Measurements from ENCODE around the gene SLC6A4.
"Not testable (repeated sequence)": the region's sequence is repeated elsewhere in the genome, so short reads cannot be mapped to it uniquely, and the experiment has no call there.

SLC6A4 gene

DNA sequence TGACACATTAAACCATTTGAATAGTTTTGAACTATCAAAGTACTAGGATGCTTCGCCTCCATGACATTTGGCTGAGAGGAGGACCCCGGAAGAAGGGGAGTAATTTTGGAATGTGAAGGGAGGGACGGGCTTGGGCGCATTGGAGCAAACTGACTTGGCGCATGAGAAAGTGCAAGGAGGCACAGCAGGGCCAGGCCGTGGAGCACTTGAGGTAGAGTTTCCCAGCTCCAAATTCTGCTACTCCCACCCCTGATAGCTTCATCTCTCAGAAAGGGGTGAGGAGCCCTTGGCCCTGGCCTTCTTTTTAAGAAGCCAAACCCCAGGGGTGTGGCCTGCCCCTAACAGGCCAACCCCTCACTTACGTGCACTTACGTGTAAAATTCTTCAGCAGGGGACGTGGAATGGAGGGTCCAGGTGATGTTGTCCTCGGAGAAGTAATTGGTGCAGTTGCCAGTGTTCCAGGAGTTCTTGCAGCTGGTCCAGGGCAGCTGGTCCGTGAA lies 17.7 kb downstream of the SLC6A4 start:
- no peak for DNase-seq

DNA sequence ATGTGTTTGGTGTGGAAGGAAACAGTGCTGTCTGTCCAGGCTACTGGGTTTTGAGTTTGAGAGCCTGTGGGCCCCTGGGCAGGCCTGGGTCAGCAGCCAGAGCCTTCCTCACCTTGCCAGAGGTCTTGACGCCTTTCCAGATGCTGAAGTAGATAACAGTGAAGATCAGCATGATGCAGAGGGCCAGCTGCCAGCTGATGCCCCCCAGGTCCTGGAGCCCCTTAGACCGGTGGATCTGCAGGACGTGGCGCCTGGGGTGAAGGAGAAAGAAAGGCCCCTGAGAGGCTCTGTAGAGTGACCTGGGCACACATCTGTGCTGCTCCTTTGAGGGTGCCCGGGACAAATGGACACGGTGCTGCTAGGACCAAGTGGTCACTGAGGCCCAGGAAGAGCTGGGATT lies 18.4 kb downstream of the SLC6A4 start:
- DNase-seq = no peak

DNA sequence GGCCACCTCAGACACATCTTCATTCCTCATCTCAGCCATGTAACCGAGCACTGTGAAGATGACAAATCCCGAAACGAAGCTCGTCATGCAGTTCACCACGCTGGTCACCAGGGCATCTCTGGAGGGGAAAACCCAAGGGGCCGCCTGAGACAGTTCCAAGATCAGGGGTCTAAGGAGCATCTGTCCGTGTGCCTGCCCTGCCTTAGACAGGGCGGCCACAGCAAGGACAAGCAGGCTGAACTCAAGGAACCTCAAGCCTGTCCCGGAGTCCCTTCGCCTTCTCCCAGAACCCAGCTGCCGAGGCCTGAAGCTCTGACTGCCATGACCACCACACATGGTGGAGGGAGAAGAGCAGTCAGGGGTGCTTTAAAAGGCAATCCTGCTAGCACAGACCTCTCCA lies 22.7 kb downstream of the SLC6A4 start:
- no peak for DNase-seq

DNA sequence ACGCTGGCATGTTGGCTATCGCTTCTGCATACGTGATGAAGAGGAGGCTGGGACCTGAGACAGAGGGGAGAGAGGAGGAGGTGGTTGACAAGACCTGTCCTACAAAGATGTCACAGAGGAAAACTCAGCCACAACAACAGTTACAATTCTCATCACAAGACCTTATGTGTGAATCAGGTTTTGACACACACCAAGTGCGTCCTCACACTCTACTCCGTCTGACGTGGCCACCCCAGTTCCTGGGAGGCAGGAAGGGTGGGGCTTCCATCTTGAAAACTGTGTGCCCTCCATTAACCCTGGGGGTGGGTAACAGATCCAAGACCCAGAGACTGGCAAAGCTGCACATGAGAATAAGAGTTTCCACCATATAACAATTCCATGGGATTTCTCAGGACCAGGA lies 24.1 kb downstream of the SLC6A4 start:
- no peak for DNase-seq

DNA sequence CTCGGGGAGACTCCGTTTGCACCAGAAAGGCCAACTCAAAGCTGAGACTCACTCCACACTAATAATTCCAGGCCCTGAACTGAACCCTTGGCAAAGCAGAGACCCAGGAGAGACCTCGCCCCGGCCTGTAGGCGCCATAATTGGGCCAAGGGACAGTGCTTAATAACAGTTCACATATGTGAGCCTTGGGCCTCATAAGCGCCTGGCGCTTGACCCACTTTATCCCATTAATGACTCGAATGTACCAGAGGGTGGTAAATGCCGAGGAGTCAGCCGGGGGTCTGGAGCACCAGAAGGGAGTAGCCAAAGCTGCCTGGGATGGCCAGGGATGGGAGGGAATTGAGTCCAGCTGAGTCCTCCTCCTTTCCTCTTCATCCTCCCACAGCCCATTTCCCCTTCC lies 24.6 kb downstream of the SLC6A4 start:
- DNase-seq = no peak

DNA sequence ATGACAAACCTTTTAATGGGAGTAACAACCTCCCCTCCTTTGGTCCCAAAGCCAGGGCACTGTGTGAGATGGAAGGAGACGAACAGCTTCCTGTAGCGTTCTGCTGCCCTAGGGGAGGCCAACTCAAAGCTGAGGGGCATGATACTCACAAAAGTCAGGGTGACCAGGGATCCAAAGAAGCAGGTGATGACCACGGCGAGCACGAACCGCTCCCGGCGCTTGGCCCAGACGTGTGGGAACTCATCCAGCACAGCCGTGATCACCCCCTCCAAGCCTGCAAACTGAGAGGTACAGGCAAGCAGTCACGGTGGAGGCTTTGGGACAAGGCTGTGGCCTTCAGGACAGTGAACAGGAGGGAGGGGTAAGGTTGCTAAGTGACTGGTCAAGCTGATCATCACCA lies 25.1 kb downstream of the SLC6A4 start:
- DNase-seq = no peak

DNA sequence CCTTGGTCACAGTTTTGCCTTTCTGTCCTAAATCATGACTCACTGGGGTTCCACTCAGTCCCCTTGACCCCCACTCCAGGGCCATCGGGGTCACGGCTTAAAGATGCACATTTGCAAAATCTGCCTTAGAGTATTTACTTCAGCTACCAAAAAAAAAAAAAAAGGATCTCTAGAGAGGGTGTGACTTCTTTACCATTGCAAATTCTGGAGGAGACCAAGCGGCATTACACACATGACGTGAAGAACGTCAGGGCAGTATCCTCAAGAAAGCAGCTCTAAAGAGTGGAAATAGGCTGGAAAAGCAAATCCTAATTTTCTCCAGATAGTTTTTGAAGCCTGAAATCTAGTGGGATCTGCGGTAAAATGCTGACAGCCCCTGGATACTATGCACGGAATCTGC lies 25.6 kb downstream of the SLC6A4 start:
- no peak for DNase-seq

DNA sequence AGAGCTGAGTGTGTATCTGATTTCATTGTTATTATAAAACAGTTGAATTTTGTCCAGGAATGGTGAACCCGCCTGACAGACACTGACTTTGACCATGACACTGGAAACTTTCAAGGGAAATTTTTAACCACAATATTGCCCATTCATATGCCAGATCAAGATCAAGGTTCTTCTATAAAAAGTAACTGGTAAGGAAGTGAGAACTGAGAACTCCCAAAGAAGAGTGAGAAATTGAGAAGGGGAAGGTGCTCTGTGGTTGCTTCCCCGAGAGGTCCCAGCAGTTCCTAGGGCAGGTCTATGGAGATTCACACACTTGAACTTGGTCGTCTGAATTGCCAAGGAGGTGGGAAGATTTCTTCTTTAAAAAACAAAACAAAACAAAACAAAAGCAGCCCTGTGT lies 27.3 kb downstream of the SLC6A4 start:
- DNase-seq = no peak

DNA sequence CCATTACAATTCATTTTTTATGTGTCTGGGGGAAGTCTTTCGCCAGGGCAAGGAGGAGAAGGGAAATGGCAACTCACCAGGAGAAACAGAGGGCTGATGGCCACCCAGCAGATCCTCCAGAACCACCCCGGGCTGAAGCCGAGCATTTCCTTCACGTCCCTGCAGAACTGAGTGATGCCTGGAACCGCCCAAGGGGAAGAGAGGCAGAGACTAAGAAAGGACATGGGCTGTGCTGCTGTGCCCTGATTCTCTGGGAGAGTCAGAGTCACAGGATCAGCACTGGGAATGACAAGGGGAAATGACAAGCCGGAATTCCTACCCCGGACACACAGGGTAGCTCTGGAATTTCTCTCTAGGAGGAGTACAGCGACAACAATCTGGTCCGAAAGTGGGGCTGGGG lies 27.8 kb downstream of the SLC6A4 start:
- no peak for DNase-seq

DNA sequence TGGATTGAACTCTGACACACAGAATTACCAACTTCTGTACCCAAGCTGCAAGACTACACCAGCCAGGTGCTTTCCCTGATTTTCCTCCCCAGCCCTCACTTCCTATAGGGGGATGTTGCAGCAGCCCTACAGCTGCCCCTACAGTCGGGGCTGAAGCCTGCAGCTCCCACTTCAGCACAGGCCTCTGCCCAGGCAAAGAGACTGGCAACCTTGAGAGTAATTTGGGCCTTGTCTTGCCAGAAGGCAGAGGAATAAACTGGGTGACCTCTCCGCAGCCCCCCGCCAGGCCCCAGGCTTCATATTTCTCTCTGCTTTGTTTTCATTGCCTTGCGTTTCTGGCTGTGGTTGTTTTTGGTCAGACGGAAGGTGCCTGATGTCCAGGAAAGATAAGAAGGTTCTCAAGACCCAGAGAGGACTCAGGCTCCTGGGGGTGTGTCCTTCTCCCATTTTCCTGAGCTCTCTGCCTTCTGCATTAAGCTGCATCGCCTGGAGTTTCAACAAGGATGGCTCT lies 32.0 kb downstream of the SLC6A4 start:
- no peak for DNase-seq

DNA sequence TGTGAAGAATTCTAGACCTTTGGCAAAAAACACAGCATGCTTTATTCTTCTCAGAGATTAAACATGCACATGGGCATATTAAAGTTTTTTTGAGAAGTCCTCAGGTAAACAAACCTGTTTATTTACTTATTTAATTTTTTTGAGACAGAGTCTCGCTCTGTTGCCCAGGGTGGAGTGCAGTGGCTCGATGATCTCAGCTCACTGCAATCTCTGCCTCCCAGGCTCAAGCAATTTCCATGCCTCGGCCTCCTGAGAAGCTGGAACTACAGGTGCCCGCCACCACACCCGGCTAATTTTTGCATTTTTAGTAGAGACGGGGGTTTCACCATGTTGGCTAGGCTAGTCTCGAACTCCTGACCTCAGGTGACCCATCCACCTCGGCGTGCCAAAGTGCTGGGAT lies 34.8 kb downstream of the SLC6A4 start:
- not testable (repeated sequence) for DNase-seq

DNA sequence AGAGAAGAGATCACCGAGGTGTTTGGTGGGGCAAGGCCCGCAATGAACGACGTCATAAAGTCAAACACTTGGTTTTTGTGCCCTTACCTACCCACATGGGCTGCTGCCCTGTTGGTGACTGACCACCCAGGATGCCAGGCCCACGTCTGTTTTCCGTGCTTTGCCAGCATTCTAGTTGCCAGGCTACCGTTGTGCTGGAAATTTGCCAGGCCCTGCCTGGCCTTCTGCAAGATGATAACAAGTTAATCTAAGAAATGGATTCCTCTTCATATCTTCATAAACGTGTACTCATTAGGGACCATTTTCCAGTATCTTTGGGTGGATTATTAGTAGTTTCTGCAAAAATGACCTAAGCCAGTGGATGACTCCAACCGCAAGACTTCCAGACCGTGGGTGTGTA lies 35.4 kb downstream of the SLC6A4 start:
- no peak for DNase-seq

DNA sequence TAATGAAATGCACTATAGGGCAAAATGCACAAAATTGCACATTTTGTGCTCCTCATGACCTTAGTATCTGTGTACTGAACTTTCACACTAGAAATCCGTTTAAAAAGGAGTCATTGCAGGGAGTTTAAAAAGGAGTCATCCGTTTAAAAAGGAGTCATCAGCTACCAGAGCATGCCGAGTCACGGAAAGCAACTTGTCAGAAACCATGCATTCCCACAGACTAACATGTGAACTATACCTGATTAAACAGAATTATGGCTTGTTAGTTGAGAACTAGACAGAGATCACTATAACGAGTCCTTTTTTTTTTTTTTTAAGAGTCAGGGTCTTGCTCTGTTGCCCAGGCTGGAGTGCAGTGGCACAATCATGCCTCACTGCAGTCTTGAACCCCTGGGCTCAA lies 35.9 kb downstream of the SLC6A4 start:
- no peak for DNase-seq

DNA sequence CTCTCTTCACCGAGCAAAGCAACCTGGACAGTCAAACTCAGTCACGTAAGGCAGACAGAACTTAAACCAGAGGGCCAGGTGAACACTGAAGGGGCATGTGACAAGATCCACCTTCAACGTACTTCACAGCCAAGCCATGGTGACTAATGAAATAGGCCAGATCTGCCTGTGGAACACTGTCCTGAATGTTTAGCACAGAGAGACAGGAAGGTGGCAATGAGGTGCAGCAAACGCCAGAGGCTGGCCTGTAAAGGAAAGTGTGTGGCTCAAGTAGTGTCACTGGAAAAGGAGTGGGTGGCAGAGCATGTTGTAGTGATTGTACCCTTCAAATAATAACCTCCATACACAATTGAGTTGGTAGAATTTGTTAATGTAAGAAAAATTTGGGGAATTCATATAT lies 38.1 kb downstream of the SLC6A4 start:
- no peak for DNase-seq

DNA sequence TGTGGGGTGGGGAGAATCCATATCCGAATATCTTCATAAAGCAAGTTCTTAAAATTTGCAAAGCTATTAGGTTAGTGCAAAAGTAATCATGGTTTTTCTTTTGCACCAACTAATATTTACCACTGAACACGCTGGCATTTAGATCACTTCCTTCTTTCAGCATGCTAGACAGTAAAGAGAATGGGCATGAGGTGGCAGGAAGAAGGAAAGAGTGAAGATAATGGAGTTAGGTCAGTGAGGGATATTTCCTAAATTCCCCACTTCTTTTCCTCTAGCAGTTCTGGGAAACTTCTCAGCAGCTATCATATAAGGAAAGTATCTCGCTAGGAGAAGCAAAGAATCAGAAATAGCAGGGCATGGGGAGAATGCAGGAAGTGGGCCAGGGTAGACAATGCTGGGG lies 39.0 kb downstream of the SLC6A4 start:
- DNase-seq = no peak

DNA sequence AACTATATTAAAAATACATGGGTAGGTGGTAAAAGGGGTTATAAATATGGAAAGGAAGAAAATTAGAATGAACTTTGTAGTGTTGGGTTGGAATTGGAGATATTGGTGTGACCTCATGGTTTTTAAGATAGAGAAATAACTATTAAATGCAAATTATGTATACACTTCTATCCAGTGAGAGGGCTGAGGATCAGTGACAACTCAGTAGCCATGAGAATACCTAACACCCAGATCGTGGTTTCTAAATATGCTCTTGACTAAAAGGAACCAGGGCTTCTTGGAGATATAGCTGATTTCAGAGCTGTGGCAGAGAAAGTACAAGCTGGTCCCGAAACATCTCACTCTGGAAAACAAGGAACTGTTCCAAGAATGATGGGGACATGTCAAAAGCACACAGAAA lies 44.4 kb downstream of the SLC6A4 start:
- DNase-seq = no peak

DNA sequence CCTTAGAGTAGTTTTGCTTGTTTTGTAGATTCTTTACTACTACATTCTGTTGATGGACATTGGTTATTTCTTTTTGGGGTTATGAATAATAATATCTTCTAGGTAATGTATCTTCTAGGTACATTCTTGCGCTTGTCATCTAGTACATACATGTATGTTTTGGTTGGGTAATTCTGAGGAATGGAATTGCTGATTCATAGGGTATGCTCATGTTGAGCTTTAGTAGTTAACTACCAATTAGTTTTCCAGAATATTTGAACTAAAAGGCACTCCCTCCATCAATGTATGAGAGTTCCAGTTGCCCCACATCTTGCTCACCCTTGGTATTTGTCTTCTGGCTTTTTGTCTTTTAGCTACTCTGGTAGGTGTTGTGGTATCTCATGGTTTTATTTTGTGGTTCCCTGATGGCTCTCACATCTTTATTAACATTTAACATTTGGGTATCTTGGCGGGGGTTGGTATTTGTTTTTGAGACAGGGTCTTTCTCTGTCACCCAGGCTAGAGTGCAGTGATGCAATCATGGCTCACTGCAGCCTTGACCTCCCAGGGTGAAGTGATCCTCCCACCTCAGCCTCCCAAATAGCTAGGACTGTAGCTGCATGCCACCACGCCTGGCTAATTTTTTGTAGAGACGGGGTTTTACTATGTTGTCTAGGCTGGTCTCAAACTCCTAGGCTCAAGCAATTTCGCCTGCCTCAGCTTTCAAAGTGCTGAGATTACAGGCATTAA lies 47.1 kb downstream of the SLC6A4 start:
- DNase-seq = no peak

DNA sequence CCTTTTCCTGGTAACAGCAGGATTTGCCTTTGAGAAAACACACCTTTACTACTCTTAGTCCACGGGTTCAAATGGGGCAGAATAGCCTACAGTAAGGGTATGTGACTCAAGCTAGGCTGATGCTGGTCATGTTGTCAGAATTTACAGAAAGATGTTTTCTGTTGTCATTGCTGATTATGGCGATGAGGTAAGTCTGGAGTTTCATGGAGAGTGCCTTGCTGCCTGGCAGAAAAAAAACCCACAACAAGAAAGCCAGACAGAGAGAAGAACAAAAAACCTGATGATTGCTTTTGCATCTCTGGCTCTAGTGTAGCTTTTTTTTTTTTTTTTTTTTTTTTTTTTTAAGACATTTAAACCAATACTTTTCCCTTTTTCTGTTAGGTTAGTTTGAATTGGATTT lies 47.9 kb downstream of the SLC6A4 start:
- DNase-seq = no peak

DNA sequence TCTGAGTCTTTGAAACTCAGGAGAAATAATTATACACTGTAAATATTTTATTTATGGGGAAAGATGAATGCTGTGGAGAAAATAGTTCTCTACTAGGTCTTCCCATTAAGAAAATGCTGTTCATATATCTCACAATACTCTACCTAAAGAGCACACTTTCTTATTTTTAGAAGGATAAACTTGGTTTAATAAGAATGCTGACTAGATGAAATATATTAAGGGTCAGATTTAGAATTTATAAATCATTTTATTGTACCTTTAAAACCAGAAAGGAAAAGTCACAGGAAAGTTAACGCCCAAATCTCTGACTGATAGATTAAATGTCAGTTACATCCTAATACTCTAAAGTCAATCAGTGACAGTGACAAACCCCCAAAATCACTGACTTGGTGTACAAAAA lies 48.7 kb downstream of the SLC6A4 start:
- no peak for DNase-seq

DNA sequence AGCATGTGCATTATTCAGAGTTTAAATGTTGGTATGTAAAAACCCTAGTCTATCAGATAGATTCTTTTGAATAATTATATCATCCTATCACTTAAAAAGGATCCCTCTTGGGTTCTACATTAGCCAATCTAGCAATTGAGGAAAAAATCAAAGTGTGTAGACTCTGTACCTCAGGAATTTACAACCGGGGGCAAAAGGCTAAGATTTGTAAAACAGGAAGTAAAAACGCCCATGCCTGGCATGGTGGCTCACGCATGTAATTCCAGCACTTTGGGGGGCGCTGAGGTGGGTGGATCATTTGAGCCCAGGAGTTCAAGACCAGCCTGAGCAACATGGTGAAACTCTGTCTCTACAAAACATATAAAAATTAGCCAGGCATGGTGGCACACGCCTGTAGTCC lies 58.6 kb downstream of the SLC6A4 start:
- DNase-seq = no peak

DNA sequence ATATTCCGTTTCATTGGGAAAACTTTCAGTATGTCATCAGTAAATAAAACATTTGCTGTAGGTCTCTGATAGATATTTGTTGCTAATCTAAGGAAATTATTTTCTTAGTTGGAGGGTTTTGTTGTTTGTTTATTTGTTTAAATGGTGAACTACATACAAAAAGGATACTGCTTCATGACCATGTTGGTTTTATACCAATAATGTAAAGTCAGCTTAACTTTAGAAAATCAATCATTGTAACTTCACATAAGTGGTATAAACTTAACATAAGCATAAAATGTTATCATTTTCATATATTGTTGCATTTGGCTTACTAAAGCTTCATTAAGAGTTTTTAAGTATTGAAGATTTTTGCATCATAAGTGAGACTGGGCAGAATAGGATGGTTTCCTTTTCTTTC lies 60.9 kb downstream of the SLC6A4 start:
- no peak for DNase-seq

DNA sequence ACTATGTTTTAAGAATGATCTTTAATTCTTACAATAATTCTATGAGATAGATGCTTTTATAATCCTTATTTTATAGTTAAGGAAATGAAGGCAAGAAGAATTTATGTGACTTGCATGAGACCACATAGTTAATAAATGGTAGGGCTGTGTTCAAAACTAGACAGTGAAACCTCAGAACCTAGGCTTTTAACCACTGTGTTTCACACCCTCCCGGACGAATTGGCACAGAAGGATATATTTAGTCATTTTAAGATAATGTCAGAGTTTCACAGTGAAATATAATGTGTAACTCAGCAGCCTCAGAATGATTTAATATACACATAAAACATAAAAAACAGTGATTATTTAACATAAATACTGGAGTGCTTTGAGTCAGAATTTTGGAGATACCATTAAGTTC lies 61.8 kb downstream of the SLC6A4 start:
- DNase-seq = no peak

DNA sequence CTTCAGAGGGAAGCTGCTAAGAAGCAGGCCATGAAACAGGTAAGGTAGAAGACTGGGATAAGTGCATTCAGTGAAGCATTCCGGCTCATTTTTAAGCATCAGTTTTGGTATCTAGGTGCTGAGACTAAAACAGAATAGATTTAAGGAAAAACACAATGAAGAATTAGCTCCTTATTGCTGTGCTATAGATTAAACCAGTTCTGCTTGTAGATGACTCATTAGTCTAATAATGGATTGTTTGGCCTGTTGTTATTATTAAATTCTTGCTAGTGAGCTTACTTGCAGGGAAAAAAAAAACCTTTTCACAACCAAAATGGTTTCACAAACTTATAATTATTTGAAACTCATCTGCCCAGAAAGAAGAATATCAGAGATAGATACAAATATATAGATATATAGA lies 62.9 kb downstream of the SLC6A4 start:
- no peak for DNase-seq

DNA sequence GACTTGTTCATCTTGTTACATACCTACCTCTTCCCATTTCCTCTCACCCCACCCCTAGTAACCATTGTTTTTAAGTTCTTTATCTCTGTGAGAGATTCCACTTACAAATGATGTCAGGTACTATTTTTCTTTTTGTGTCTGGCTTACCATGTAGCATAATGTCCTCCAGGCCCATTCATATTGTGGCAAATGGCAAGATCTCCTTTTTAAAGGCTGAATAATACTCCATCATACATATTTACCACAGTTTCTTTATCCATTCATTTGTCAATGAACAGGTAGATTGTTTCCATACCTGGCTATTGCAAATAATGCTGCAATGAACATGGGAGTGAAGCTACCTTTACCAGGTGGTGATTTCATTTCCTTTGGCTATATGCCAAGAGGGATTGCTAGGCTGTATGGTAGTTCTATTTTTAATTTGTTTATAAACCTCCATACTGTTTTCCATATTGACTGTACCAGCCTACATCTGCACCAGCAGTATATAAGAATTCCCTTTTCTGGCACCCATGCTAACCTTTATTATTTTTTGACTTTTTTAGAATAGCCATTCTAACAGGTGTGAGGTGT lies 65.0 kb downstream of the SLC6A4 start:
- no peak for DNase-seq

DNA sequence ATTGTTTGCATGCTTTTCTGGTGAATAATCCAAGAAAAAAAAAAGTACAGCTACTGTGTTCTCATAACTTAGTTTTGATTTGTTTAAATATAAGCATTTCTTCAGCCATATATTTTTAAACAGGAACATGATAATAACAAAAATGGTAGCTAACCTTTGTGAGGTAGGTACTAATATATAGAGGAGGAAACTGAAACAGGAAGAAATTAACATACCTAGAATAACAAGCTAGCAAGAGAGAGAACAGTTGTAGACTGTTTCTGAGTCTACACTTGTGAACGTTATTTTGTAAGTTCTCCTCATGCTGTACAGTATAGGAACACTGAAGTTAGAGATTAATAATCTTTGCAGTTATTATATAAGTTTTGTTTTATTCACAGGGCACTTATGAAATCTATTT lies 69.5 kb downstream of the SLC6A4 start:
- no peak for DNase-seq

All from activated effector memory CD4-positive, alpha-beta T cell treated with anti-CD3 and anti-CD28 coated beads, Interleukin-2, amount 50 U/mL, for 16 hours (primary cell).